ENCODE results near the gene HDAC8.

HDAC8 gene

GRCh38 chrX:72475338-72475737 lies 97.3 kb downstream of the HDAC8 start:
- ChIA-PET CTCF (no interaction called here), POLR2A (no interaction called here)
- no peak for TF ChIP-seq CTCF (IDR thresholded peaks at IDR 0.05; ENCODE audit: control extremely low read depth, extremely low read depth, low read depth, missing control alignments)
- DNase-seq (ENCODE audit: extremely low spot score): no peak

- TF ChIP-seq CTCF (IDR thresholded peaks at IDR 0.05; ENCODE audit: control extremely low read depth, extremely low read depth, low read depth, missing control alignments): no peak
- no peak for DNase-seq (ENCODE audit: extremely low spot score)
- ChIA-PET POLR2A (no interaction called here), CTCF (no interaction called here)
Measured at GRCh38 chrX:72470532-72471223, 102.0 kb downstream of the HDAC8 start.

GRCh38 chrX:72470117-72470516 lies 102.5 kb downstream of the HDAC8 start:
- ChIA-PET POLR2A (no interaction called here), CTCF (no interaction called here)
- no peak for DNase-seq (ENCODE audit: extremely low spot score)
- TF ChIP-seq CTCF (IDR thresholded peaks at IDR 0.05; ENCODE audit: control extremely low read depth, extremely low read depth, low read depth, missing control alignments): no peak

GRCh38 chrX:72468607-72469006 lies 104.0 kb downstream of the HDAC8 start:
- TF ChIP-seq CTCF (IDR thresholded peaks at IDR 0.05; ENCODE audit: control extremely low read depth, extremely low read depth, low read depth, missing control alignments): no peak
- ChIA-PET POLR2A (no interaction called here), CTCF (no interaction called here)
- no peak for DNase-seq (ENCODE audit: extremely low spot score)

GRCh38 chrX:72467135-72467534 lies 105.5 kb downstream of the HDAC8 start:
- ChIA-PET CTCF (no interaction called here), POLR2A (no interaction called here)
- DNase-seq (ENCODE audit: extremely low spot score): no peak
- TF ChIP-seq CTCF (IDR thresholded peaks at IDR 0.05; ENCODE audit: control extremely low read depth, extremely low read depth, low read depth, missing control alignments): no peak

- TF ChIP-seq CTCF (IDR thresholded peaks at IDR 0.05; ENCODE audit: control extremely low read depth, extremely low read depth, low read depth, missing control alignments): no peak
- no peak for DNase-seq (ENCODE audit: extremely low spot score)
- ChIA-PET POLR2A (no interaction called here), CTCF (no interaction called here)
Measured at GRCh38 chrX:72466493-72466892, 106.2 kb downstream of the HDAC8 start.

GRCh38 chrX:72465889-72466288 lies 106.8 kb downstream of the HDAC8 start:
- ChIA-PET CTCF (no interaction called here), POLR2A (no interaction called here)
- DNase-seq (ENCODE audit: extremely low spot score): no peak
- no peak for TF ChIP-seq CTCF (IDR thresholded peaks at IDR 0.05; ENCODE audit: control extremely low read depth, extremely low read depth, low read depth, missing control alignments)
